GM12891 (cell line): ENCODE results near the gene TAS2R41.

Experiments used
- POLR2A ChIP-seq: IDR thresholded peaks from 2 replicates; pipeline ENCODE4 v1.6.1; 2011; ENCODE audit warnings: low read depth, low read length, control low read depth
- POLR2AphosphoS5 ChIP-seq: IDR thresholded peaks from 2 replicates; pipeline ENCODE4 v1.6.1; 2011; ENCODE audit warnings: low read depth, low read length, control low read depth
- SPI1 ChIP-seq: IDR thresholded peaks from 2 replicates; pipeline ENCODE4 v1.6.1; 2011; ENCODE audit warnings: low read depth, low read length, control low read depth
- TAF1 ChIP-seq: IDR thresholded peaks from 2 replicates; pipeline ENCODE4 v1.6.1; 2011; ENCODE audit warnings: low read depth, low read length, control low read depth

DNA sequence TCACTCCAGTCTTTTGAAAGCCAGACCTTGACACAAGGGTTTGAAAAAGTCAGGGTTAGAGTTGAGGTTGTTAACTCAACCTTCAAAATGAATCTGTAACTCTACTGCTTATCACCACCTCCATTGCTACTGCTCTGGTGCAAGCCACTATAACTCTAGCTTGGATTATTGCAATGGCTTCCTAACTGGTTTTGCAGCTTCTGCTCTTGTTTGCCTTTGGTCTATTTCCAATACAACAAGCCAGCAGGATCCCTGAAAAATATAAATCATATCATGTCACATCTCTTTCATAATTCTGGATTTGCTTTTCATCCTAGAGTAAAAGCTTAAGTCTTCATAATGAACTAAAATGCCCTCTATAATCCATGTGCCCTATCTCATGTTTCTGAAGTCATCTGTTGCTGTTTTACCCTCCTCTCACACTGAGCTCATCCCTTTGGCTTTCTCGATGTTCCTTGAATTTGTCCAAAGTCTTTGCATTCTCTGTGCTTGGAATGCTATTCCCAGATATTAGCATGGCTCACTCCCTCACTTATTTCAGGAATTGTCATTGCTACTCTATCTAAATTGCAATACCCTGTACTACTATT lies 23.5 kb upstream of the TAS2R41 start:
- TF ChIP-seq POLR2A: no peak
- no peak for TF ChIP-seq TAF1
- no peak for TF ChIP-seq POLR2AphosphoS5
- no peak for TF ChIP-seq SPI1
